SU-DHL-6 (cell line): Measurements from ENCODE around the gene ARHGEF17.

ENCODE experiments used
- EZH2phosphoT487 ChIP-seq: fragments of 200-600 bp; sonication (generic), shearing (Covaris generic); conservative IDR thresholded peaks from 2 replicates; pipeline ENCODE4 v1.6.1; 2018; ENCODE audit warnings: mild to moderate bottlenecking, antibody characterized with exemption, low read length, moderate library complexity, mixed read lengths
- TF ChIP-seq, protein P1 (sequence below): fragments of 200-600 bp; sonication (generic); IDR thresholded peaks from one replicate; pipeline ENCODE4 v1.5.1; 2017; ENCODE audit warnings: antibody characterized with exemption, mild to moderate bottlenecking, low read length, moderate library complexity; ENCODE audit not compliant: insufficient read depth, poor library complexity, severe bottlenecking

DNA sequence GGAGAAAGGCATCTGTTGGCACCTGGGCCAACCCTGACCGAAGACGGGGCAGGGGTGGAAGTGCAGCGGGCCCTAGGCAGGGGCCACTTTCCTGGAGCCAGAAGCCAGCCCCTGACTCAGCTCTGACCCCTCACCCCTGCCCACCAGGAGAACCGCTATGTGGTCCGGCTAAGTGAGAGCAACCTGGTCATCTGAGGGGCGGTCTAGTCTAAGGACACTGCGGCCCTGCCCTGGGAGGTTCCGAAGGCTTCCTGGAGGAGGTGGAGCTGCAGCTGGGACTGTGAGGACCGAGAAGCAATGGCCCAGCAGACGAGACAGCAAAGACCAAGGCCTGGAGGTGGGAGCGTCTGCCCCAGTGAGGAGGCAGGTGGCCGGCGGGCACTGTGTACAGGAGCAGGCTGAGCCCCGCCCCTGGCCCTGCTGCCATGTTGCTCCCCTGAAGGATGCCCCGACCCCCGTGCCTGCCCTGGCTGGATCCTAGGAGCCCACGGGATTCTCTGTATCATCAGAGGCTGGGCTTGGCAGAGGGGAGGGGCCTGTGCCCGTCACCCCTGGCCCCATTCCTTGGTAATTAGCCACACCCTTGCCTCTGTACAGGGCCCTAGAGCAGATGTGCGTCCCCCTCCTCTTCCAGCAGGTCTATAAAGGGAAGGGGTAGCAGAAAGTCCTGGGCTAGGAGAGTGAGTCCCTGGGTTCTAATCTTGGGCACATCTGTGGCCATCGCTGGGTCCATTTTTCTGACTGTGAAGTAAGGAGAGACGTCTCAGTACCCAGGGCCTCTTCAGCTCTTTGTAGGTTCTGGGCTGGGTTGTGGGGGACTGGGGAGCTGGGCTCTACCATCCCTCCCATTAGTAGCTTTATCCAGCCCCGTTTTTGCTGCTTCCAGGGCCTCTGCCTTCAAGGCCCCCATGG is 87.5 kb downstream of the ARHGEF17 start:
- TF ChIP-seq, protein P1, sequence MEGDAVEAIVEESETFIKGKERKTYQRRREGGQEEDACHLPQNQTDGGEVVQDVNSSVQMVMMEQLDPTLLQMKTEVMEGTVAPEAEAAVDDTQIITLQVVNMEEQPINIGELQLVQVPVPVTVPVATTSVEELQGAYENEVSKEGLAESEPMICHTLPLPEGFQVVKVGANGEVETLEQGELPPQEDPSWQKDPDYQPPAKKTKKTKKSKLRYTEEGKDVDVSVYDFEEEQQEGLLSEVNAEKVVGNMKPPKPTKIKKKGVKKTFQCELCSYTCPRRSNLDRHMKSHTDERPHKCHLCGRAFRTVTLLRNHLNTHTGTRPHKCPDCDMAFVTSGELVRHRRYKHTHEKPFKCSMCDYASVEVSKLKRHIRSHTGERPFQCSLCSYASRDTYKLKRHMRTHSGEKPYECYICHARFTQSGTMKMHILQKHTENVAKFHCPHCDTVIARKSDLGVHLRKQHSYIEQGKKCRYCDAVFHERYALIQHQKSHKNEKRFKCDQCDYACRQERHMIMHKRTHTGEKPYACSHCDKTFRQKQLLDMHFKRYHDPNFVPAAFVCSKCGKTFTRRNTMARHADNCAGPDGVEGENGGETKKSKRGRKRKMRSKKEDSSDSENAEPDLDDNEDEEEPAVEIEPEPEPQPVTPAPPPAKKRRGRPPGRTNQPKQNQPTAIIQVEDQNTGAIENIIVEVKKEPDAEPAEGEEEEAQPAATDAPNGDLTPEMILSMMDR, result no peak
- no peak for TF ChIP-seq EZH2phosphoT487
